SK-N-SH (cell line): ENCODE measurements around the gene CANT1. TPM values are rescaled to one million over a fixed set of nuclear protein-coding genes. Genes with fewer than 3 reads are reported as not detected.

Source experiments
- CTCF ChIA-PET: fragments of 300-600, 350-600 bp; formaldehyde crosslinking; extraction: SDS; loops from one replicate; lab custom pipeline; 2021; lab: Yijun Ruan, JAX
- POLR2A ChIA-PET: fragments of 350-600 bp; sonication (Branson Sonifier 250); formaldehyde crosslinking; extraction: SDS; loops from one replicate; lab custom pipeline; 2020; ENCODE audit warnings: antibody characterized with exemption, inconsistent platforms; lab: Yijun Ruan, JAX
- DNase-seq: peaks from one replicate; pipeline ENCODE4 v3.0.0; 2012
- H2AFZ ChIP-seq: fragments of 200-600 bp; sonication (generic); 2 replicates; pipeline ENCODE4 v1.8.1; 2016; ENCODE audit warnings: antibody characterized with exemption, mild to moderate bottlenecking, low read depth
- H3F3A ChIP-seq: fragments of 200-600 bp; sonication (generic); replicated peaks from 2 replicates; pipeline ENCODE3; 2016; ENCODE audit warnings: antibody characterized with exemption, mild to moderate bottlenecking; ENCODE audit not compliant: insufficient read depth
- H3K27ac ChIP-seq, 2 experiments: fragments of 200-500 bp in 1 of 2; fragments of 200-600 bp in 1 of 2; sonication (Bioruptor generic) in 1 of 2; sonication (generic), shearing (Covaris generic) in 1 of 2; 2 replicates each; pipeline versions ENCODE4 v1.5.1 to v1.6.1; 2014 to 2016; ENCODE audit warnings: low read depth in 2 of 2, inconsistent platforms in 1 of 2, low read length in 1 of 2, mild to moderate bottlenecking in 1 of 2, mixed read lengths in 1 of 2
- H3K27me3 ChIP-seq: fragments of 200-600 bp; sonication (generic), shearing (Covaris generic); 2 replicates; pipeline ENCODE4 v1.6.1; 2016; ENCODE audit warnings: mixed run types; ENCODE audit not compliant: insufficient read depth
- H3K36me3 ChIP-seq, 2 experiments: fragments of 200-500 bp in 1 of 2; fragments of 200-600 bp in 1 of 2; sonication (Bioruptor generic) in 1 of 2; sonication (generic) in 1 of 2; replicated peaks in 1 of 2; 2 replicates each; pipeline versions ENCODE3 to v1.5.1; 2014 to 2016; ENCODE audit warnings: low read length in 1 of 2, mild to moderate bottlenecking in 1 of 2; ENCODE audit not compliant: insufficient read depth in 2 of 2, control insufficient read depth in 1 of 2
- H3K4me1 ChIP-seq, 2 experiments: fragments of 200-500 bp in 1 of 2; fragments of 200-600 bp in 1 of 2; sonication (Bioruptor generic) in 1 of 2; sonication (generic), shearing (Covaris generic) in 1 of 2; 2 replicates each; pipeline versions ENCODE4 v1.5.1 to v1.6.1; 2014 to 2016; ENCODE audit warnings: low read depth in 1 of 2, low read length in 1 of 2, mixed run types in 1 of 2; ENCODE audit not compliant: insufficient read depth in 2 of 2, control insufficient read depth in 1 of 2
- H3K4me2 ChIP-seq: fragments of 200-600 bp; sonication (generic), shearing (Covaris generic); 2 replicates; pipeline ENCODE4 v1.6.1; 2017; ENCODE audit warnings: mixed run types
- H3K4me3 ChIP-seq, 2 experiments: fragments of 200-500 bp in 1 of 2; fragments of 200-600 bp in 1 of 2; sonication (Bioruptor generic) in 1 of 2; sonication (generic), shearing (Covaris generic) in 1 of 2; 2 replicates each; pipeline versions ENCODE4 v1.5.1 to v1.8.1; 2014 to 2016; ENCODE audit warnings: low read depth in 2 of 2, inconsistent platforms in 1 of 2, low read length in 1 of 2, mild to moderate bottlenecking in 1 of 2, mixed read lengths in 1 of 2, moderate library complexity in 1 of 2
- H3K79me2 ChIP-seq: fragments of 200-600 bp; sonication (generic); 2 replicates; pipeline ENCODE4 v1.8.1; 2017; ENCODE audit warnings: mild to moderate bottlenecking; ENCODE audit not compliant: insufficient read depth
- H3K9ac ChIP-seq: fragments of 200-600 bp; sonication (generic); 2 replicates; pipeline ENCODE4 v1.6.1; 2017; ENCODE audit warnings: mixed run types
- H3K9me2 ChIP-seq: fragments of 200-600 bp; sonication (generic); 2 replicates; pipeline ENCODE4 v1.6.1; 2017; ENCODE audit warnings: mixed run types
- H3K9me3 ChIP-seq: fragments of 200-600 bp; sonication (generic); 2 replicates; pipeline ENCODE4 v1.6.1; 2017; ENCODE audit warnings: mixed run types, mild to moderate bottlenecking, moderate library complexity
- H4K20me1 ChIP-seq: fragments of 200-600 bp; sonication (generic); 2 replicates; pipeline ENCODE4 v1.6.1; 2017; ENCODE audit warnings: mild to moderate bottlenecking, mixed run types; ENCODE audit not compliant: insufficient read depth
- CHD2 ChIP-seq: fragments of 150-350 bp; IDR thresholded peaks from 2 replicates; pipeline ENCODE4 v1.6.1; 2018; ENCODE audit warnings: low read length; ENCODE audit not compliant: partially characterized antibody
- CTCF ChIP-seq: fragments of 200-600 bp; sonication (generic); IDR thresholded peaks from 2 replicates; pipeline ENCODE4 v1.6.1; 2017; ENCODE audit warnings: antibody characterized with exemption, mild to moderate bottlenecking, moderate library complexity
- EP300 ChIP-seq, 2 experiments: IDR thresholded peaks; 2 replicates each; pipeline versions ENCODE4 v1.4.0 to v1.6.1; 2012; ENCODE audit warnings: borderline replicate concordance in 1 of 2, low read depth in 1 of 2, low read length in 1 of 2
- FOSL2 ChIP-seq: IDR thresholded peaks from 2 replicates; pipeline ENCODE4 v1.4.0; 2012; ENCODE audit warnings: low read depth, mild to moderate bottlenecking, moderate library complexity, borderline replicate concordance
- FOXM1 ChIP-seq: IDR thresholded peaks from 2 replicates; pipeline ENCODE4 v1.4.0; 2012; ENCODE audit warnings: low read depth, mild to moderate bottlenecking
- GATA2 ChIP-seq: sonication (generic); formaldehyde crosslinking; IDR thresholded peaks from 2 replicates; pipeline ENCODE4 v1.5.0; 2020; ENCODE audit warnings: mild to moderate bottlenecking, missing genetic modification reagents
- MEF2A ChIP-seq: IDR thresholded peaks from 2 replicates; pipeline ENCODE4 v1.4.0; 2012; ENCODE audit warnings: low read depth, borderline replicate concordance
- NRF1 ChIP-seq: IDR thresholded peaks from 2 replicates; pipeline ENCODE4 v1.6.1; 2012; ENCODE audit warnings: low read depth, mild to moderate bottlenecking, low read length
- RAD21 ChIP-seq: IDR thresholded peaks from 2 replicates; pipeline ENCODE4 v1.6.1; 2012; ENCODE audit warnings: mild to moderate bottlenecking, low read length
- RFX5 ChIP-seq: IDR thresholded peaks from 2 replicates; pipeline ENCODE4 v1.6.1; 2012; ENCODE audit warnings: mild to moderate bottlenecking, improper control_type of control experiment, low read length
- RXRA ChIP-seq: IDR thresholded peaks from 2 replicates; pipeline ENCODE4 v1.4.0; 2012; ENCODE audit warnings: low read depth, mild to moderate bottlenecking, borderline replicate concordance
- TEAD4 ChIP-seq: IDR thresholded peaks from 2 replicates; pipeline ENCODE4 v1.4.0; 2012; ENCODE audit warnings: mild to moderate bottlenecking, borderline replicate concordance; ENCODE audit not compliant: insufficient read depth
- USF1 ChIP-seq: IDR thresholded peaks from 2 replicates; pipeline ENCODE4 v1.4.0; 2012; ENCODE audit warnings: low read depth, borderline replicate concordance
- WGBS: methylation state at CpG from one replicate; pipeline ENCODE4 v1.1.6; 2017; ENCODE audit warnings: low lambda C conversion rate; 5-methylcytosine and 5-hydroxymethylcytosine counted together
- polyA plus RNA-seq, 3 experiments: library from polyadenylated mRNA; depleted of rRNA; stranded (reverse); fragments of >200 nt; gene quantifications; 2 replicates each; pipeline ENCODE4 v1.2.3, GENCODE V29; 2012

CANT1 gene
- polyA plus RNA-seq, 1 of the 3 experiments (the other 2 are of a cell fraction): 87.4 TPM

- 77% methylated on average over 10 of the region's 11 CpGs for WGBS
- no peaks in the 10 kb centered on the region for H3K36me3 ChIP-seq
- H3K4me3 ChIP-seq: no peak overlapping the region
- no peaks in the 10 kb centered on the region for H3K9me2 ChIP-seq
- no peak overlapping the region for H3K4me2 ChIP-seq
- POLR2A ChIA-PET: no interaction called here
- H3K27ac ChIP-seq: no peak overlapping the region
- TF ChIP-seq RAD21 (no peak), FOSL2 (no peak), RXRA (no peak), CTCF (no peak), TEAD4 (no peak), RFX5 (no peak), EP300 (IDR thresholded peaks at IDR 0.05; ENCODE audit: borderline replicate concordance in 1 of 2, low read depth in 1 of 2, low read length in 1 of 2) (no peak)
- no peak for DNase-seq
- no peaks in the 10 kb centered on the region for H3K27me3 ChIP-seq
- no peaks in the 10 kb centered on the region for H3K9me3 ChIP-seq
- H4K20me1 ChIP-seq: no peaks in the 10 kb centered on the region
- H3K79me2 ChIP-seq: no peaks in the 10 kb centered on the region
- peaks cover 0 to 23% of the 10 kb centered on the region in 2 experiments; a peak in 2 of 4 replicates for H3K4me1 ChIP-seq
- no peak overlapping the region for H3K9ac ChIP-seq
- CTCF ChIA-PET: interaction anchor here (1.1 to 25.7 kb wide), 9 partner anchors 10 to 341 kb away, joined by 3 to 529 read pairs (median 4); partner anchors contain the start of gene C1QTNF1
- no peaks in the 10 kb centered on the region for H3F3A ChIP-seq
- H2AFZ ChIP-seq: no peak overlapping the region
Measured at GRCh38 chr17:79049821-79050220, 40.3 kb upstream of the CANT1 start.

- CTCF ChIA-PET: interaction anchor here (0.8 to 25.7 kb wide), 11 partner anchors 10 to 643 kb away, joined by 3 to 529 read pairs (median 3); partner anchors contain the start of gene C1QTNF1
- no peaks in the 10 kb centered on the region for H3F3A ChIP-seq
- TF ChIP-seq MEF2A: no peak
- no peak for TF ChIP-seq GATA2 (CRISPR knock-in tag)
- no peak for TF ChIP-seq NRF1
- TF ChIP-seq USF1: no peak
- TF ChIP-seq CHD2: no peak
- no peak for TF ChIP-seq FOXM1
- no peaks in the 10 kb centered on the region for H3K9me2 ChIP-seq
- no peak overlapping the region for H2AFZ ChIP-seq
- H4K20me1 ChIP-seq: no peaks in the 10 kb centered on the region
- H3K27me3 ChIP-seq: no peaks in the 10 kb centered on the region
- no peaks in the 10 kb centered on the region for H3K79me2 ChIP-seq
- POLR2A ChIA-PET: no interaction called here
- no peaks in the 10 kb centered on the region for H3K36me3 ChIP-seq
- H3K9me3 ChIP-seq: no peaks in the 10 kb centered on the region
- WGBS: 76% methylated on average over 18 of the region's 21 CpGs
- peaks cover 0 to 23% of the 10 kb centered on the region in 2 experiments; a peak in 2 of 4 replicates for H3K4me1 ChIP-seq
- no peak overlapping the region for H3K27ac ChIP-seq
- no peak overlapping the region for H3K4me2 ChIP-seq
- H3K9ac ChIP-seq: no peak overlapping the region
- DNase-seq: no peak
- H3K4me3 ChIP-seq: no peak overlapping the region
Measured at GRCh38 chr17:79048826-79049755, 39.5 kb upstream of the CANT1 start.
